GM21737 (cell line): ENCODE results near the gene STXBP5.
"Not testable (repeated sequence)": the region's sequence is repeated elsewhere in the genome, so short reads cannot be mapped to it uniquely, and the experiment has no call there.

Experiments
- ATAC-seq: cut with Tn5 transposase; IDR thresholded peaks from one replicate; pipeline ENCODE4 v1.9.1; 2021; ENCODE audit warnings: mild to moderate bottlenecking, moderate library complexity; ENCODE audit not compliant: unreplicated experiment

STXBP5 gene

DNA sequence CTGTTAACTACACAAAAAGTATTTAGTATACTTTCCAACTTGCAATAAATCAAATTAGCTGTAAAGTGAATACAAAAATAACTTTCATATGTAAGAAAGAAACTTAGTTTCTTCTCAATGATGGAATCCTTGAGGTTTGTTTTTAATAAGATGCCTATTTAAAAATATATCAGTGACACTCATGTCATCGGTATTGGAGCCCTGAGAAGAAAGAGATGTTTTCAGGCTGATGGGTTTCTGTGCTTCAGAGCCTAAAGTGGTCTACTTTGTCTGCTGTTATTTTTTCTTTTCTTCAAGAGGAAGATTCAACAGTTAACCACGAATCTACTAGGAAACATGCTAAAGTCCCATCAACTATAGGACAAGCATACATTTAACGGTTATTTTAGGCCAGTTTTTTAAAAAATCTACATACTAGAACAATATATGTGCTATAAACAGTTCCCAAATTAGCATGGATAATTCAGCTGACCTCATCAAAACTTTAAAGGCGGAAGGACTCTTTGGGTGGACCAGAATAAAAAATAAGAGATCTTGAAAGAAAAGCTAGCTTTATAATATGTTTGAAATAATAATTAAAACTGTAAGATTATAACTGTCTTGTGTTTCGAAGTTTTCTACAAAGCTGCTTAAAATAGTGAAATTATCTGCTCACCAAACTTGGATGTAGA lies 157.2 kb downstream of the STXBP5 start:
- ATAC-seq, result no peak

DNA sequence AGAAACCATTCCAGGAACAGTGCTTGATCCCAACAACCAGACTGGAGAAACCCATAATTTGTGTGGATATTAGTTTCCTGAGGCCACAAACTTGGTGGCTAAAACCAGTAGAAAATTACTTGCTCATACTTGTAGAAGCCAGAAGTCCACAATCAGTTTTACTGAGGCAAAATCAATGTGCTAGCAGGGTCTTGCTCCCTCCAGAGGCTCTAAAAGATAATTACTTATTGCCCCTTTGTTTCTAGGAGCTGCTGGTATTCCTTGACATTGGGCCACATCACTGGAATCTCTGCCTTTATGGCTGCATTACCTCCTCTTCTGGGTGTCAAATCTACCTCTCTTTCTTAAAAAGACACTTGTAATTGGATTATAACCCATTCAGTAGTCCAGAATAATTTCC lies 162.1 kb downstream of the STXBP5 start:
- no peak for ATAC-seq

DNA sequence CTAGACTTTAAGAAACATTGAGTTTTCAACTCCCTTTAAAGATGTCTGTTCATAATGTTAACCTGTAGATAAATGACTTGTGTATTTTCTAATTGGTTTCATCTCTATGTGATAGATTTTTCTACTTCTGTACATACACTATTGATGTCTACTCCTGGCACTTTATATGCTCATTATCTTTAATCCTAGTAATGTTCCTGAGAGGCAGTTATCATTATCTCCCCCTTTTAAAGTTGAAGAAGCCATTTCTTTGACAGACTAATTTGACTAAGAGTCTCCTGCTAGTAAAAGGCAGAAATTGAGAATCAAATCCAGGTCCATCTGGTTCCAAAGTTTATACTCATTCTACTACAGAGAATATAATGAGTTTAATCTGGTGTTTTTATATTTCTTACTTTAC lies 167.1 kb downstream of the STXBP5 start:
- ATAC-seq, result no peak

DNA sequence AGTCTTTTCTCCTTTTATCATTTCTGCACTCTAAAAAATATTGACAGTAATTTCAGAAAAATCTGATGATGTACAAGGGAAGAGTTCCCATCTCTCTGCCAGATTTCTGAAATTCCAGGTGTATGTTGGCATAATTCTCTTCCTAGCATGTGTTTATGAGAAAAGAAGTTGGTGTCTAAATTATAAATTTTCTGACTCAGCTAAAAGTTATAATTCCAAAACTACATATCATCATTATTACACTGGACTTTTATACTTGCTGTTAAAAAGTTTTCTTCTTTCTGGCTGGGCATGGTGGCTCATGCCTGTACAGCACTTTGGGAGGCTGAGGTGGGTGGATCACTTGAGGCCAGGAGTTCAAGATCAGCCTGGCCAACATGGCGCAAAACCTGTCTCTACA lies 168.6 kb downstream of the STXBP5 start:
- no peak for ATAC-seq

DNA sequence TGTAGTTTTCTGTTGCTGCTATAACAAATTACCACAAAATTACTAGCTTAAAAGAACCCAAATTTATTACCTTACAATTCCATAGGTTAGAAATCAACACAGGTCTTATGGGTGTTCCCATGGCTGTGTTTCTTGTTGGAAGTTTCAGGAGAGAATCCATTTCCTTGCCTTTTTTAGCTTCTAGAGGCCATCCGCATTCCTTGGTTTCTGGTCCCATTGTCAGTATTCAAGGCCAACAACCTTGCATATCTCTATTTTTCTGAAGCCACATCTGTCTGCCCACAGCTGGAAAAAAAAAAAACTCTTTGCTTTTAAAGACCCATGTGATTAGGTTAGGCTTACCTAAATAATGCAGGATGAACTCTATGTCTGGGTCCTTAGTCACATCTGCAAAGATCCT lies 174.6 kb downstream of the STXBP5 start:
- no peak for ATAC-seq

DNA sequence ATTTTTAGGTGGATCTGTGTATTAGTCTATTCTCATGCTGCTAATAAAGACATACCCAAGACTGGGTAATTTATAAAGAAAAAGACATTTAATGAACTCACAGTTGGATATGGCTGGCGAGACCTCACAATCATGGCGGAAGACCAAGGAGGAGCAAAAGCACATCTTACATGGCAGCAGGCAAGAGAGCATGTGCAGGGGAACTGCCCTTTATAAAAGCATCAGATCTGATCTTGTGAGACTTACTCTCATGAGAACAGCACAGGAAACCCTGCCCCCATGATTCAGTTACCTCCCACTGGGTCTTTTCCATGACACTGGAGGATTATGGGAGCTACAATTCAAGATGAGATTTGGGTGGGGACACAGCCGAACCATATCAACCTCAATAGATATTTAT lies 176.6 kb downstream of the STXBP5 start:
- ATAC-seq, result not testable (repeated sequence)

DNA sequence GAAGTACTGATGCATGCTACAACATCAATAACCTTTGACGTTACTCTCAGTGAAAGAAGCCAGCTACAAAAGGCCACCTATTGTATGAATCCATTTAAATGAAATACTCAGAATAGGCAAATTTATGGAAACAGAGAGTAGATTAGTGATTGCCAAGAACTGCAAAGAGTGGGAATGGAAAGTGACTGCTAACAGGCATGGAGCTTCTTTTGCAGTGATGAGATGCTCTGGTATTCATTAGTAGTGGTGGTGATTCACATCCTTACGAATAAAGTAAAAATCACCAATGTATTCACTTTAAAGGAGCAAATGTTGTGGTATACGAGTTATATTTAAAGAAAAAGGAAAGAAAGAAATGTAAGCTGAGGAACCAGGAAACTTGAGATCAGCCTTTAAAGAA lies 177.5 kb downstream of the STXBP5 start:
- ATAC-seq, result no peak

DNA sequence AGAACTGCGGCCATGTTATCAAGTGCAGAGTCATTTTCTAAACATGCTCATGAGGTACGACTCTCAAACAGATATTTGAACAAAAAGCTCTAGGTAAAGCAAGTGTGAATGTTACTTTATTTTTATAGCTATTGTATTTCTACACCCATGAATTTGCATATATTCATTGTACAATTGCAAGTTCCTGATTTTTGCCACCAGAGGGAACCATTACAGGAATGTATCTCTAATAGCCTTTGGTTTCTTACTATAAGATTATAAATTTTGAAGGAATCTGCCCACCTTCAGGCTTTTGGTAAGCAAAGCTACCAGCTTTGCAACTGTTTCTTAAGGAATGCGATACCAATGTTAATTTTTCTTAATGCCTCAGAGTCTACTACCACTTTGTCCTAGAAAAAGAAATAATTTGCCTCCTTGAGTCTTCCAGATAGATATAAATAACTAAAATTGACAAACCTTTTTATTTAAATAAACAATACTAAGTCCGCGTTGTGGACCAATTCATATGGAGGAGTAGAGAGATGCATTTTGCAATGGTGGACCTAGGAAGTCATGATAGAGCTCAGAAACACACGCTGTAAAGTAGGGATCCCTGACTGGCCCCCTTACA lies 178.8 kb downstream of the STXBP5 start:
- ATAC-seq, result no peak

DNA sequence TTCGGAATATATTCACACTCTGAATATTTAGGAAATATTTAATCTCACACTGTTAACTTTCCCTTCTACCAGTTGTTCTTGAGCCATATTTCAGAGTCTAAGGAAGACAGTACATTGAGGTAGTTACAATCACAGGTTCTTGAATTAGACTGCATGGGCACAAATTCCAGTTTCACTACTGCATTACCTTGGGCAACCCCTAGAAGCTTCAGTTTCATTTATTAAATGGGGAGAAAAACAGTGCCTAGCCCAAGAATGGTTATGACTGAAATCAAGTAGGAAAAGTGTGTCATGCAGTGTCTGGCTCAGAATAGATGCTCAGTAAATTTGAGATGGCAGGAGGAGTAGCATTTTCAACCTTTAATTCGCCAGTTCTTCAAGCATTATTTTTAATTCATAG lies 179.8 kb downstream of the STXBP5 start:
- ATAC-seq, result peak; percentile 48

DNA sequence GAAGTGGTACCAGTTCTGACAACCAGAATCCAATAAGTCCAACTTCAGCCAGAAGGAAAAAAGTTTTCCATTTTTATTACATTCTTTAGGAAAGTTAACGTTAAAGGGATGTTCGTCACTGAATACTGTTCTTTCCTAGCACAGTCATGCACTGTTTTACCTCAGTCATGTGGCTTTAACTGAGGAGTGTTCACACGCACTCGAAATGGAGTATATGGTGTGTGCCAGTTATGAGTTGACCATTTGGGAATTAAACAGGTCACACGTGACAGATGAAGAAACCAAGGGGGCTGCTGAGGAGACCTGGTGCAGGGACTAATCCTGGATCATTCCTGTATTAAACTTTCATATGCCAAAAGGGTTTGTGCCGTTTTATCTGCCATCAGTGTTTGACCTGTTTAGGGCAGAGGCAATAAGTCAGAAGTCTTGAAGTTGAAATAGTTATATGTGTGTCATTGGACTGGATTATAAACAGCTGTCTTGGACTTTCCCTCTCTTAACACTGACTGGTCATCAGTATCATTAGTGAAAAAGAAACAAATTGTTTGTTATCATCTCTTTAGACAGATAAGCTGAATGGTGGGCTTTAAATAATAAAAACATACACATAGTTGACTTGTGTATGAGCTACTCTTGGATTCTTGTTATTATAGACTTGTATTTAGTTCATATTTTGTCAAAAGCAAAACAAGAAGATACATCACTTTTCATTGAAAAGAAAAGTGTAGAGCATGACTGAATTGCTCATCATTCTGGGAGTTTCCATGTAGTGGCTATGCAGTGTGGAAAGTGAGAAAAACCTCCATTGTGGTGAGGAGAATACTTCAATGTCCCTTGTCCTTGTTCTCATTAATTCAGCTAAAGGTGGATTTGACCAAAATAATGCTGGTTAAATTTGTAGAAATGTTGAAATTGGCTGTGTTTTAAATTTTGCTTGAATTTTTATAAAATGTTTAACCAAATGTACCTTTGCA lies 180.8 kb downstream of the STXBP5 start:
- ATAC-seq, result no peak

DNA sequence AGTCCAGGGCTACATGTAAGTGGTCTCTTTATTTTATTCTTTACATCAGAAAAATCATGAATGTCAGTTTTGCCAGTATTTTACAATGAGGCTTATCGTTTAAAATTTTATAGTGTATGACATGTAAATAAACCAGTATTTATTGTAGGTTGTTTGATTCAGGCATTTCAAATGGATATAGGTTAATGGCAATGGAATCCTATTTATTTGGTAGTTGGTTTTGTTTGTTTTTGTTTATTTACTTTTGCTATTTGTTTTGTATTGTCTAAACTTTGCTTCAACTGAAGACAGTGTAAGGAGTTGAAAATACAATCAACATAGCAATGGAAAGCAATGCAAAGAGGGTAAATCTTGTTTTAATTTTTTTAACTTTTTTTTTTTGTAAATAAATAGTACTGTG lies 185.2 kb downstream of the STXBP5 start:
- ATAC-seq, result no peak

DNA sequence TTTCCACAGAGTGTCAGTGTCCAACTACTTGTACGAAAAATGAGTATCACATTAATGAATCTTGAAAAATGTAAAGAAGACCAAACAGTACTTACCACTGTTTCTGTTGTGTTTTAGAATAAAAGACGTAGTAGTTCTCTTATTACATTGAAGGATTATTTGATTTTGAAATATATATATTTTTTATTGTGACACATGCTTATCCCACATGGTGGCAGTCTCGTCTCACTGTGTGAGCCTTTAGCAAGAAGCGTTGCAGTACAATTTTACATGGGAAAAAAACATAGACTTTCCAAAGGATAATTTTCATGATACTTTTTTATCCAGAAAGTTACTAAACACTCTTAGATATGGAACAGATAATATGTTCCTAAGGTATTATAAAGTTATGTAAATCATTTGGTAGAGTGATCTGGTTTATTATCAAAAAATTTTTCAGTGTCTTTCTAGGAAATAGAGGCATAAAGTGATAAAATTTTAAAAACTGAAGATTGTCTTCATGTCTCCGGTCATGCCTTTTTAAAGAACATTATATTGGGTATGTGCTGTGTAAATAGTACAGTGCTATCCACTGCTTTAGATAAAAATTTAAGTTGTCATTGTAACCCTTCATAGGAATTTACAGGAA lies 186.8 kb downstream of the STXBP5 start:
- ATAC-seq, result no peak

DNA sequence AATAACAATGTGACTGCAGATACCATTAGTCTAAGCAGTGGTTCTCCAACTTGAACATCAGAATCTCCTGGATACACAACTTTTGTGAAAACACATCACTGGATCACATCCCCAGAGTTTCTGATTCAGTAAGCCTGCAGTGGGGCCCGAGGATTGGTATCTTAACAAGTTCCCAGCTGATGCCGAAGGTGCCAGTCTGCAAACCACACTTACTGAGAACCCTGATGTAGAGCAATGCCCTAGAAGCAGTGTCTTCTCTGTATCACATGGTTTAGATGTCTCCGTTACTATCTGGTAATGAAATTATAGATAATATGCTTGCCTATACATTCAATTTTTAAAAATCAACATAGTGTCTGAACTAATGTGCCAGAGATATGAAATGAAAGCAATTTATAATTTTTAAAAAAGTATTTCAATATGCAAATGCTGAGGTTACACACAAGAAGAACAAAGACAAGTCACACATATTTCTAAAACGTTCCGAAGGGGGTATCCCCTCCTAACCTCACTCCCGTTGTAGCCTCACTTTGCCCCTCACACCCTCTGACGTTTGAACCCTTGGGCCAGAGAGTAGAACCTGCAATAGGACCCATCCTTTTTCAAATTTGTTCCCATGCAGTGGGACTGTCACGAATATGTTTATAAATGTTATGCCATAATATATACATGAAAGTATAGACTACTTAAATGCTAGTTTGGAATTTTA lies 188.9 kb downstream of the STXBP5 start:
- ATAC-seq, result no peak

DNA sequence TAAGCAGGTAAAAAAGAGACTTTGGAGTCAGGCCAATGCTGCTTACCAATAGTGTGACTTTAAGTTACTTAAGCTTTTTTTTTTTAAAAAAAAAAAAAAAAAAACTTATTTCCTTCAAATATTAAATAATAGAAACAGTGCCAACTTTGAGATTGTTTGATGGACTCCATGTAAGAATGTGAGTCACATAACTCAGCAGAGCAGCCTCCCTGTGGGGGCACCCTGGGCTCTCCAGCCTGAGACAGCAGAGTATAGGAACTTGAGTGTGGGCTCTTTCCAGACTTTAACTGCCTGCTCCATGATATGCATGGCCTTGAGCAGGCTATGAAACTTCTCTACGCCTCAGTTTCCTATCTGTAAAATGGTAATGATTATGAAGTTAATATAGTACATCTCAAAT lies 190.9 kb downstream of the STXBP5 start:
- ATAC-seq, result no peak

DNA sequence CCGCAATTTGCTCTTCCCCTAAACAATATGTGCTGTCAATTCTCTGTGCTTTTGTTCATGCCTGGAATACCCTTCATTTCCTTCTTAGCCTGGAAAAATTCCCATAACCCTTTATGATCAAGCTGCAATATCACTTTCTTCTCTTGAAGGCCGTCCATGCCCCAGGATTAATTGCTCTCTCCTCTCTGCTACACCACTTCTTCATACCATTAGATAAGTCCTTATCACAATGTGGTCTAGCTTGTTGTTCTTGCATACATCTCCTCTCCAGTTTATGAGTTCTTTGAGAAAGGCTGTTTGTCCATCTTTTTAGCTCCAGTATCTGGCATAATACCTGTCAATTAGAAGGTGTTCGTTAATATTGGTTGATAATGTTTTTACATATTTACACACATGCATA lies 193.1 kb downstream of the STXBP5 start:
- ATAC-seq, result no peak

DNA sequence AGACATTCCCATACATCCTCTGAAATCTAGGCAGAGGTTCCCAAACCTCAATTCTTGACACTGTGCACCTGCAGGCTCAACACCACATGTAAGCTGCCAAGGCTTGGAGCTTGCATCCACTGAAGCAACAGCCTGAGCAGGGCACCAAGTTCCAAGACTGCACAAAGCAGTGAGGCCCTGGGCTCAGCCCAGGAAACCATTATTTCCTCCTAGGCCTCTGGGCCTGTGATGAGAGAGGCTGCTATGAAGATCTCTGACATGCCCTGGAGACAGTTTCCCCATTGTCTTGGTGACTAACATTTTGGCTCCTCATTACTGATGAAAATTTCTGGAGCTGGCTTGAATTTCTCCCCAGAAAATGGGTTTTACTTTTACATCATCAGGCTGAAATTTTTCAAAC lies 196.8 kb downstream of the STXBP5 start:
- no peak for ATAC-seq

DNA sequence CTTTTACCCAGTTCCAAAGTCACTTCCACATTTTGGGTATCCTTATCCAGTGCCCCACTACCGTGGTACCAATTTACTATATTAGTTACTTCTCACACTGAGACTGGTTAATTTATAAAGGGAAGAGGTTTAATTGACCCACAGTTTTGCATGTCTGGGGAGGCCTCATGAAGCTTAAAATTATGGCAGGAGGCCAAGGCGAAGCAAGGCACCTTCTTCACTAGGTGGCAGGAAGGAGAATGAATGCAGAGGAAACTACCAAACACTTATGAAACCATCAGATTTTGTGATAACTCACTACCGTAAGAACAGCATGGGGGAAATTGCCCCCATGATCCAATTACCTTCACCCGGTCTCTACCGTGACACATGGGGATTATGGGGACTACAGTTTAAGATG lies 197.6 kb downstream of the STXBP5 start:
- no peak for ATAC-seq

DNA sequence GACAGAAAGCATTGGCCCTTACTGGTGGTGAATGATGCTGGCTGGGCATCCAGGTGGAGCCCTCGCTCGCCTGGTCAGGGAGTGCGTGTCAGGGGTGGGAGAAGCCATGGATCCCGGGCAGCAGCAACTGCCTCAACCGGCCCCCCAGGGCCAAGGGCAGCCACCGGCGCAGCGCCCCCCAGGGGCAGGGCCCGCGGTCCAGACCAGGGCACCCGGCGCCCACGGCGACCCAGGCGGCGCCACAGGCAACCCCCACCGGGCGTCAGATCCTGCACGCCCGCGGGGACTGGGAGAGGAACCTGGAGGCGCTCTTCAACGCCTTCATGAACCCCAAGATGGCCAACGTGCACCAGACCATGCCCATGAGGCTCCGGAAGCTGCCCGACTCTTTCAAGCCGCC lies 202.6 kb downstream of the STXBP5 start:
- ATAC-seq, result no peak

DNA sequence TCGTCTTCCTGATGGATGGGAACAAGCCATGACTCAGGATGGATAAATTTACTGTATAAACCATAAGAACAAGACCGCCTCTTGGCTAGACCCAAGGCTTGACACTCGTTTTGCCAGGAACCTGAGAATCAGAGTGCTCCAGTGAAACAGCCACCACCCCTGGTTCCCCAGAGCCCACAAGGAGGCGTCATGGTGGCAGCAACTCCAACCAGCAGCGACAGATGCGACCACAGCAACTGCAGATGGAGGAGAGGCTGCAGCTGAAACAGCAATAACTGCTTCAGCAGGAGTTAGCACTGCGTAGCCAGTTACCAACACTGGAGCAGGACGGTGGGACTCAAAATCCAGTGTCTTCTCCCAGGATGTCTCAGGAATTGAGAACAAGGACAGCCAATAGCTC lies 203.4 kb downstream of the STXBP5 start:
- no peak for ATAC-seq

DNA sequence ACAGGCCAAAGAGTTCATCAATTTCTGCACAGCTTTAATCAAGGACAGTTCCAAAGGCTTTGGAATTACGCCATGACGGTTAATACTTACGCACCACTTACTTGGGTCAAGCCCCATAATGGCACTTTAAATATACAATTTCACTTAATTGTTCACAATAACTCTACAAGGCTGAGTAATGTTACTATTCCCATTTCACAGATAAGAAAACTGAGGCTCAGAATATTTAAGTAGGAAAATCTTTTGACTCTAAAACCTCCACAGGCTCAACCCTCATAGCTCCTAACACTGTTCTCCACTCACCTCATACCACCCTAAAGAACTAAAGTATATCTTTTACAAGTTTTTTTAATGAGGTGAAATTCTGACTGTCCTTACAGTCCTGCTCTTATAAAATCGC lies 212.4 kb downstream of the STXBP5 start:
- ATAC-seq, result no peak

DNA sequence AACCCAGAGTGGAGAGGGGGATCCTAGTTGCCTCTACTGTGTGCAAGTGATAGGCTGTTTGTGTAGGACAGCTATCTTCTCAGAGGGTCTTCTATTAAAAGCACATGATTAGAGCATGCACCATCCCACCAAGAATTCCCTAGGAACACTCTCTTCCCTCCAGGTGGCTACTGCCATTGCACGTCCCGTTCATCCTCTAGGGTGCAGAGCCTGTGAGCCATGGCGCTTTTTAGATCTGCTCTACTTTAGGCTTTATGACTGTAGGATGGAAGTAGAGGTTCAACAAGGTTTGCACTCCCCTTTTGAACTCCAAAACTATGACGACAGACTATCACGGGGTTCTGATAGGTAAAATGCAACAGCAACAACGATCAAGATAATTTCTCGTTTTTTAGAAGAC lies 213.7 kb downstream of the STXBP5 start:
- no peak for ATAC-seq
